Mucosa of descending colon (tissue), 3 donors: Measurements from ENCODE around the gene PRKAB1. TPM values are rescaled to one million over a fixed set of nuclear protein-coding genes. Genes with fewer than 3 reads are reported as not detected.

Experiments
- ATAC-seq: fragments of 200-7000 bp; cut with Tn5 transposase; one replicate; pipeline ENCODE4 v1.9.1; 2020; ENCODE audit warnings: mild to moderate bottlenecking, moderate library complexity
- DNase-seq, 3 donors: peaks; one replicate each; pipeline ENCODE4 v3.0.0-alpha.2; 2020
- H3K36me3 ChIP-seq: fragments of 200-600 bp; one replicate; pipeline ENCODE4 v1.8.0; 2021; ENCODE audit warnings: low read depth, mild to moderate bottlenecking
- H3K4me1 ChIP-seq: fragments of 200-600 bp; one replicate; pipeline ENCODE4 v1.8.0; 2021; ENCODE audit warnings: low read depth, mild to moderate bottlenecking
- H3K4me3 ChIP-seq: fragments of 200-600 bp; one replicate; pipeline ENCODE4 v1.8.0; 2021; ENCODE audit warnings: mild to moderate bottlenecking
- H3K9me3 ChIP-seq: fragments of 200-600 bp; one replicate; pipeline ENCODE4 v1.8.0; 2021; ENCODE audit warnings: mild to moderate bottlenecking
- intact Hi-C, 2 donors: fragments of 100-400 bp; cut with DNase I in 1 of 2; cut with micrococcal nuclease in 1 of 2; formaldehyde crosslinking; loops; one replicate each; pipeline versions ENCODE4 v1.11.0 to v1.11.1; 2022; cut with DNase I, micrococcal nuclease
- microRNA-seq: library from miRNA; unstranded; fragments of <30 nt; microRNA quantifications from one replicate; pipeline ENCODE4, GENCODE V29; 2019
- total RNA-seq, 3 donors: library from RNA; stranded (reverse); fragmentation: NEBNext Ultra II Directional in 2 of 3; extraction: Animal tissue kit (Norgen Biotek cat#: 25700) in 2 of 3; gene quantifications; one replicate each; pipeline versions ENCODE4 v1.2.1 to v1.2.4, GENCODE V29; 2021 to 2023
- TF ChIP-seq, protein P1 (sequence below): fragments of 200-600 bp; IDR thresholded peaks from one replicate; pipeline ENCODE4 v1.8.0; 2022; ENCODE audit warnings: antibody characterized with exemption, mild to moderate bottlenecking
- donor health status: DM: no; HTN: no; CAD: no; lungs with moderate emphysema.
- donor health status: DM: no; HTN: no; CAD: no.
- donor health status: DM: no; HTN: yes; CAD: no.

The PRKAB1 gene
- total RNA-seq, 3 donors from 2014 or later, result 63.8 to 127 (median 90.1) TPM

DNA sequence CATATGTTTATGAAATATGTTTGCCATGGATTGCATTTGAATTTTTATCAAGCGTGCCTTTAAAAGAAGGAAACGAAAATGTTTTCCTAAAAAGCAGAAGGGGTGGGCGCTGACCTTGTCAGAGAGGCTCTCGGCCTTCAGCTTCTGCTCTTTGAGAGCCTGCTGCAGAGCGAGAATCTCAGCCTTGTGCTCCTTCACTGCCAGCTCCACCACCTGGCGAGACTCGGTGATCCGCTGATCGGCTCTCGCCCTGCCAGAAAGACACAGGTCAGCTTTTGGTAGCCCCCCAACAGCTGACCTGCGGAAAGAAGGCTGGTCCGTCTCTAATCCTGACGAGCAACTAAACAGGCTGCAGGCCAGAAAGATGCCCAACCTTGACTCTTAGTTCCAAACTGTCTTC is 62.4 kb downstream of the PRKAB1 start:
- Histone ChIP-seq H3K9me3 (no peaks in the 10 kb centered on the region), H3K4me3 (no peak overlapping the region), H3K4me1 (no peaks in the 10 kb centered on the region), H3K36me3 (no peaks in the 10 kb centered on the region)
- intact Hi-C loops, result no loop called here
- TF ChIP-seq, protein P1, sequence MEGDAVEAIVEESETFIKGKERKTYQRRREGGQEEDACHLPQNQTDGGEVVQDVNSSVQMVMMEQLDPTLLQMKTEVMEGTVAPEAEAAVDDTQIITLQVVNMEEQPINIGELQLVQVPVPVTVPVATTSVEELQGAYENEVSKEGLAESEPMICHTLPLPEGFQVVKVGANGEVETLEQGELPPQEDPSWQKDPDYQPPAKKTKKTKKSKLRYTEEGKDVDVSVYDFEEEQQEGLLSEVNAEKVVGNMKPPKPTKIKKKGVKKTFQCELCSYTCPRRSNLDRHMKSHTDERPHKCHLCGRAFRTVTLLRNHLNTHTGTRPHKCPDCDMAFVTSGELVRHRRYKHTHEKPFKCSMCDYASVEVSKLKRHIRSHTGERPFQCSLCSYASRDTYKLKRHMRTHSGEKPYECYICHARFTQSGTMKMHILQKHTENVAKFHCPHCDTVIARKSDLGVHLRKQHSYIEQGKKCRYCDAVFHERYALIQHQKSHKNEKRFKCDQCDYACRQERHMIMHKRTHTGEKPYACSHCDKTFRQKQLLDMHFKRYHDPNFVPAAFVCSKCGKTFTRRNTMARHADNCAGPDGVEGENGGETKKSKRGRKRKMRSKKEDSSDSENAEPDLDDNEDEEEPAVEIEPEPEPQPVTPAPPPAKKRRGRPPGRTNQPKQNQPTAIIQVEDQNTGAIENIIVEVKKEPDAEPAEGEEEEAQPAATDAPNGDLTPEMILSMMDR, result no peak
- ATAC-seq, result no peak
- DNase-seq, result no peak

Small RNA genes within 50 kb of the gene (microRNA-seq; reads per million reads assigned to microRNA genes)
- gene MIR1178, result not detected

Other genes starting within 250 kb of the PRKAB1 start
- under 1 TPM in 2 of 3 donors, not detected in 1; 0.27 to 0.63 TPM for gene TMEM233, start 74.4 kb upstream of the PRKAB1 start, total RNA-seq
- gene CIT, start 209.2 kb downstream of the PRKAB1 start, total RNA-seq, result 10 to 100 TPM in 2 of 3 donors, 1 to 10 TPM in 1; 7.5 to 20.5 (median 11.2) TPM